SK-N-SH (cell line): ENCODE measurements around the gene SNAI3. TPM values are rescaled to one million over a fixed set of nuclear protein-coding genes. Genes with fewer than 3 reads are reported as not detected.

Source experiments
- CTCF ChIA-PET: fragments of 300-600, 350-600 bp; formaldehyde crosslinking; extraction: SDS; loops from one replicate; lab custom pipeline; 2021; lab: Yijun Ruan, JAX
- POLR2A ChIA-PET: fragments of 350-600 bp; sonication (Branson Sonifier 250); formaldehyde crosslinking; extraction: SDS; loops from one replicate; lab custom pipeline; 2020; ENCODE audit warnings: antibody characterized with exemption, inconsistent platforms; lab: Yijun Ruan, JAX
- DNase-seq: peaks from one replicate; pipeline ENCODE4 v3.0.0; 2012
- H2AFZ ChIP-seq: fragments of 200-600 bp; sonication (generic); 2 replicates; pipeline ENCODE4 v1.8.1; 2016; ENCODE audit warnings: antibody characterized with exemption, mild to moderate bottlenecking, low read depth
- H3F3A ChIP-seq: fragments of 200-600 bp; sonication (generic); replicated peaks from 2 replicates; pipeline ENCODE3; 2016; ENCODE audit warnings: antibody characterized with exemption, mild to moderate bottlenecking; ENCODE audit not compliant: insufficient read depth
- H3K27ac ChIP-seq, 2 experiments: fragments of 200-500 bp in 1 of 2; fragments of 200-600 bp in 1 of 2; sonication (Bioruptor generic) in 1 of 2; sonication (generic), shearing (Covaris generic) in 1 of 2; 2 replicates each; pipeline versions ENCODE4 v1.5.1 to v1.6.1; 2014 to 2016; ENCODE audit warnings: low read depth in 2 of 2, inconsistent platforms in 1 of 2, low read length in 1 of 2, mild to moderate bottlenecking in 1 of 2, mixed read lengths in 1 of 2
- H3K27me3 ChIP-seq: fragments of 200-600 bp; sonication (generic), shearing (Covaris generic); 2 replicates; pipeline ENCODE4 v1.6.1; 2016; ENCODE audit warnings: mixed run types; ENCODE audit not compliant: insufficient read depth
- H3K36me3 ChIP-seq, 2 experiments: fragments of 200-500 bp in 1 of 2; fragments of 200-600 bp in 1 of 2; sonication (Bioruptor generic) in 1 of 2; sonication (generic) in 1 of 2; replicated peaks in 1 of 2; 2 replicates each; pipeline versions ENCODE3 to v1.5.1; 2014 to 2016; ENCODE audit warnings: low read length in 1 of 2, mild to moderate bottlenecking in 1 of 2; ENCODE audit not compliant: insufficient read depth in 2 of 2, control insufficient read depth in 1 of 2
- H3K4me1 ChIP-seq, 2 experiments: fragments of 200-500 bp in 1 of 2; fragments of 200-600 bp in 1 of 2; sonication (Bioruptor generic) in 1 of 2; sonication (generic), shearing (Covaris generic) in 1 of 2; 2 replicates each; pipeline versions ENCODE4 v1.5.1 to v1.6.1; 2014 to 2016; ENCODE audit warnings: low read depth in 1 of 2, low read length in 1 of 2, mixed run types in 1 of 2; ENCODE audit not compliant: insufficient read depth in 2 of 2, control insufficient read depth in 1 of 2
- H3K4me2 ChIP-seq: fragments of 200-600 bp; sonication (generic), shearing (Covaris generic); 2 replicates; pipeline ENCODE4 v1.6.1; 2017; ENCODE audit warnings: mixed run types
- H3K4me3 ChIP-seq, 2 experiments: fragments of 200-500 bp in 1 of 2; fragments of 200-600 bp in 1 of 2; sonication (Bioruptor generic) in 1 of 2; sonication (generic), shearing (Covaris generic) in 1 of 2; 2 replicates each; pipeline versions ENCODE4 v1.5.1 to v1.8.1; 2014 to 2016; ENCODE audit warnings: low read depth in 2 of 2, inconsistent platforms in 1 of 2, low read length in 1 of 2, mild to moderate bottlenecking in 1 of 2, mixed read lengths in 1 of 2, moderate library complexity in 1 of 2
- H3K79me2 ChIP-seq: fragments of 200-600 bp; sonication (generic); 2 replicates; pipeline ENCODE4 v1.8.1; 2017; ENCODE audit warnings: mild to moderate bottlenecking; ENCODE audit not compliant: insufficient read depth
- H3K9ac ChIP-seq: fragments of 200-600 bp; sonication (generic); 2 replicates; pipeline ENCODE4 v1.6.1; 2017; ENCODE audit warnings: mixed run types
- H3K9me2 ChIP-seq: fragments of 200-600 bp; sonication (generic); 2 replicates; pipeline ENCODE4 v1.6.1; 2017; ENCODE audit warnings: mixed run types
- H3K9me3 ChIP-seq: fragments of 200-600 bp; sonication (generic); 2 replicates; pipeline ENCODE4 v1.6.1; 2017; ENCODE audit warnings: mixed run types, mild to moderate bottlenecking, moderate library complexity
- H4K20me1 ChIP-seq: fragments of 200-600 bp; sonication (generic); 2 replicates; pipeline ENCODE4 v1.6.1; 2017; ENCODE audit warnings: mild to moderate bottlenecking, mixed run types; ENCODE audit not compliant: insufficient read depth
- CHD2 ChIP-seq: fragments of 150-350 bp; IDR thresholded peaks from 2 replicates; pipeline ENCODE4 v1.6.1; 2018; ENCODE audit warnings: low read length; ENCODE audit not compliant: partially characterized antibody
- EP300 ChIP-seq, 2 experiments: IDR thresholded peaks; 2 replicates each; pipeline versions ENCODE4 v1.4.0 to v1.6.1; 2012; ENCODE audit warnings: borderline replicate concordance in 1 of 2, low read depth in 1 of 2, low read length in 1 of 2
- GABPA ChIP-seq: IDR thresholded peaks from 2 replicates; pipeline ENCODE4 v1.4.0; 2012; ENCODE audit warnings: low read depth, mild to moderate bottlenecking
- GATA2 ChIP-seq: sonication (generic); formaldehyde crosslinking; IDR thresholded peaks from 2 replicates; pipeline ENCODE4 v1.5.0; 2020; ENCODE audit warnings: mild to moderate bottlenecking, missing genetic modification reagents
- JUND ChIP-seq: IDR thresholded peaks from 2 replicates; pipeline ENCODE4 v1.4.0; 2012
- MXI1 ChIP-seq: IDR thresholded peaks from 2 replicates; pipeline ENCODE4 v1.6.1; 2012; ENCODE audit warnings: mild to moderate bottlenecking, low read depth, low read length, improper control_type of control experiment
- NRF1 ChIP-seq: IDR thresholded peaks from 2 replicates; pipeline ENCODE4 v1.6.1; 2012; ENCODE audit warnings: low read depth, mild to moderate bottlenecking, low read length
- RCOR1 ChIP-seq: fragments of 150-350 bp; IDR thresholded peaks from 2 replicates; pipeline ENCODE4 v1.6.1; 2017; ENCODE audit warnings: antibody characterized with exemption, low read length
- RFX5 ChIP-seq: IDR thresholded peaks from 2 replicates; pipeline ENCODE4 v1.6.1; 2012; ENCODE audit warnings: mild to moderate bottlenecking, improper control_type of control experiment, low read length
- WGBS: methylation state at CpG from one replicate; pipeline ENCODE4 v1.1.6; 2017; ENCODE audit warnings: low lambda C conversion rate; 5-methylcytosine and 5-hydroxymethylcytosine counted together
- polyA plus RNA-seq, 3 experiments: library from polyadenylated mRNA; depleted of rRNA; stranded (reverse); fragments of >200 nt; gene quantifications; 2 replicates each; pipeline ENCODE4 v1.2.3, GENCODE V29; 2012
- TF ChIP-seq, protein P1 (sequence below): fragments of 150-350 bp; IDR thresholded peaks from 2 replicates; pipeline ENCODE4 v1.6.1; 2017; ENCODE audit warnings: antibody characterized with exemption, low read length, low read depth, borderline replicate concordance
- TF ChIP-seq, protein P2 (sequence below): IDR thresholded peaks from 2 replicates; pipeline ENCODE4 v1.6.1; 2012; ENCODE audit warnings: mild to moderate bottlenecking, low read depth, low read length, moderate library complexity
- TF ChIP-seq, protein P3 (sequence below): IDR thresholded peaks from 2 replicates; pipeline ENCODE4 v1.4.0; 2012; ENCODE audit warnings: low read depth, borderline replicate concordance
- TF ChIP-seq, protein P4 (sequence below): IDR thresholded peaks from 2 replicates; pipeline ENCODE4 v1.4.0; 2012; ENCODE audit warnings: low read depth
- TF ChIP-seq, protein P5 (sequence below): fragments of 150-350 bp; IDR thresholded peaks from 2 replicates; pipeline ENCODE4 v1.6.1; 2016; ENCODE audit warnings: mild to moderate bottlenecking, low read depth, low read length

SNAI3 gene
- polyA plus RNA-seq, 1 of the 3 experiments (the other 2 are of a cell fraction) = 0.03 TPM

DNA sequence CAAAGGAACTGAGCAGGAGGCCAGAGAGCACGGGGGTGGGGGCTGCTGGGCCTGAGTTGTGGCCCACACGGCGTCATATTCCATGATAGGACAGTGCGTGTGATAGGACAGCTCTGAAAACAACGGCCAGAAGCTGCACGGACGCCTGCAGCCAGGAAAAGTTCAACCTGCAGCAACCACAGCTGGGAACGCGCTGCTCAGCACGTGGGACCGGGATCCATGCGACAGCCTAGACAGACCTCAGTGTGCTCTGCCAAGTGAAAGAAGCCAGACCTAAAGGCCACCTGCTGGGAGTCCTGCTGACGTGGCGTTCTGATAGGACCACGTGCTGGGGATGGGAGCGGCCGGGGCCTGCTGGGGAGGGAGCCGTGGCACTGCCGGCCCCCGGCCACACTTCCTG lies 41.6 kb upstream of the SNAI3 start:
- H2AFZ ChIP-seq = no peak overlapping the region
- ChIA-PET CTCF (no interaction called here), POLR2A (no interaction called here)
- DNase-seq = peak; percentile 77
- peaks cover 5 to 35% of the 10 kb centered on the region in 2 experiments for H3K36me3 ChIP-seq
- no peaks in the 10 kb centered on the region for H3K27me3 ChIP-seq
- H3K9ac ChIP-seq = no peak overlapping the region
- H4K20me1 ChIP-seq = peaks cover 16% of the 10 kb centered on the region
- peaks cover 9% of the 10 kb centered on the region; the same call in 1 of the 2 replicates for H3K79me2 ChIP-seq
- 88% methylated on average over 19 of the region's 20 CpGs for WGBS
- H3F3A ChIP-seq = peaks cover 12% of the 10 kb centered on the region
- peaks cover 4 to 54% of the 10 kb centered on the region in 2 experiments; a peak in 2 of 4 replicates for H3K4me1 ChIP-seq
- no peak overlapping the region for H3K4me2 ChIP-seq
- peak overlapping the region in 1 of 2 experiments; percentile 51; a peak in 1 of 4 replicates for H3K27ac ChIP-seq
- no peaks in the 10 kb centered on the region for H3K9me2 ChIP-seq
- H3K9me3 ChIP-seq = no peaks in the 10 kb centered on the region
- H3K4me3 ChIP-seq = no peak overlapping the region
- TF ChIP-seq, protein P1, sequence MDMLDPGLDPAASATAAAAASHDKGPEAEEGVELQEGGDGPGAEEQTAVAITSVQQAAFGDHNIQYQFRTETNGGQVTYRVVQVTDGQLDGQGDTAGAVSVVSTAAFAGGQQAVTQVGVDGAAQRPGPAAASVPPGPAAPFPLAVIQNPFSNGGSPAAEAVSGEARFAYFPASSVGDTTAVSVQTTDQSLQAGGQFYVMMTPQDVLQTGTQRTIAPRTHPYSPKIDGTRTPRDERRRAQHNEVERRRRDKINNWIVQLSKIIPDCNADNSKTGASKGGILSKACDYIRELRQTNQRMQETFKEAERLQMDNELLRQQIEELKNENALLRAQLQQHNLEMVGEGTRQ = no peak
- peak; percentile 95 for TF ChIP-seq MXI1
- TF ChIP-seq EP300 (IDR thresholded peaks at IDR 0.05; ENCODE audit: borderline replicate concordance in 1 of 2, low read depth in 1 of 2, low read length in 1 of 2) = 0 out of 4 replicates have a peak, but pooled peaks of 1 of the 2 experiments have one; percentile 15

DNA sequence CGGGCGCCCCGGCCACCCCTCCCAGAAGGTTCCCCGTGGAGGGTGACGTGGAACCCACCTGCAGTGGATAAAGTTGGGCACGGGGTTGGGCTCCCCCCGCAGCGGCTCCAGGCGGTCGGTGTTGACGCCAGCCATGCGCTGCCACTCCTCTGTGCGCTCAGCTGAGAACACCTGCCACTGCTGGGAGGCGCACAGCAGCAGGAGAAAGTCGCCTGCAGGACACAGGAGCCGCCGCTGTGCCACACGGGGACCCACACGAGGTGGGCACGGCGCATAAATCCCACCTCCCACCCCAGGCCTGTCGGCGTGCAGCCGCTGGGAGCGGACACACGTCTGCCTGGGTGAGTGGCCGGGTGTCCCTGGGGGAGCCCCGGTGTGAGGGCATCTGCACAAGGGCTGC lies 40.7 kb upstream of the SNAI3 start:
- CTCF ChIA-PET = no interaction called here
- TF ChIP-seq, protein P2, sequence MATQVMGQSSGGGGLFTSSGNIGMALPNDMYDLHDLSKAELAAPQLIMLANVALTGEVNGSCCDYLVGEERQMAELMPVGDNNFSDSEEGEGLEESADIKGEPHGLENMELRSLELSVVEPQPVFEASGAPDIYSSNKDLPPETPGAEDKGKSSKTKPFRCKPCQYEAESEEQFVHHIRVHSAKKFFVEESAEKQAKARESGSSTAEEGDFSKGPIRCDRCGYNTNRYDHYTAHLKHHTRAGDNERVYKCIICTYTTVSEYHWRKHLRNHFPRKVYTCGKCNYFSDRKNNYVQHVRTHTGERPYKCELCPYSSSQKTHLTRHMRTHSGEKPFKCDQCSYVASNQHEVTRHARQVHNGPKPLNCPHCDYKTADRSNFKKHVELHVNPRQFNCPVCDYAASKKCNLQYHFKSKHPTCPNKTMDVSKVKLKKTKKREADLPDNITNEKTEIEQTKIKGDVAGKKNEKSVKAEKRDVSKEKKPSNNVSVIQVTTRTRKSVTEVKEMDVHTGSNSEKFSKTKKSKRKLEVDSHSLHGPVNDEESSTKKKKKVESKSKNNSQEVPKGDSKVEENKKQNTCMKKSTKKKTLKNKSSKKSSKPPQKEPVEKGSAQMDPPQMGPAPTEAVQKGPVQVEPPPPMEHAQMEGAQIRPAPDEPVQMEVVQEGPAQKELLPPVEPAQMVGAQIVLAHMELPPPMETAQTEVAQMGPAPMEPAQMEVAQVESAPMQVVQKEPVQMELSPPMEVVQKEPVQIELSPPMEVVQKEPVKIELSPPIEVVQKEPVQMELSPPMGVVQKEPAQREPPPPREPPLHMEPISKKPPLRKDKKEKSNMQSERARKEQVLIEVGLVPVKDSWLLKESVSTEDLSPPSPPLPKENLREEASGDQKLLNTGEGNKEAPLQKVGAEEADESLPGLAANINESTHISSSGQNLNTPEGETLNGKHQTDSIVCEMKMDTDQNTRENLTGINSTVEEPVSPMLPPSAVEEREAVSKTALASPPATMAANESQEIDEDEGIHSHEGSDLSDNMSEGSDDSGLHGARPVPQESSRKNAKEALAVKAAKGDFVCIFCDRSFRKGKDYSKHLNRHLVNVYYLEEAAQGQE = no peak
- TF ChIP-seq GATA2 (CRISPR knock-in tag) (no peak), GABPA (no peak), RFX5 (no peak), JUND (no peak), NRF1 (no peak), CHD2 (no peak), RCOR1 (no peak)
- TF ChIP-seq, protein P3, sequence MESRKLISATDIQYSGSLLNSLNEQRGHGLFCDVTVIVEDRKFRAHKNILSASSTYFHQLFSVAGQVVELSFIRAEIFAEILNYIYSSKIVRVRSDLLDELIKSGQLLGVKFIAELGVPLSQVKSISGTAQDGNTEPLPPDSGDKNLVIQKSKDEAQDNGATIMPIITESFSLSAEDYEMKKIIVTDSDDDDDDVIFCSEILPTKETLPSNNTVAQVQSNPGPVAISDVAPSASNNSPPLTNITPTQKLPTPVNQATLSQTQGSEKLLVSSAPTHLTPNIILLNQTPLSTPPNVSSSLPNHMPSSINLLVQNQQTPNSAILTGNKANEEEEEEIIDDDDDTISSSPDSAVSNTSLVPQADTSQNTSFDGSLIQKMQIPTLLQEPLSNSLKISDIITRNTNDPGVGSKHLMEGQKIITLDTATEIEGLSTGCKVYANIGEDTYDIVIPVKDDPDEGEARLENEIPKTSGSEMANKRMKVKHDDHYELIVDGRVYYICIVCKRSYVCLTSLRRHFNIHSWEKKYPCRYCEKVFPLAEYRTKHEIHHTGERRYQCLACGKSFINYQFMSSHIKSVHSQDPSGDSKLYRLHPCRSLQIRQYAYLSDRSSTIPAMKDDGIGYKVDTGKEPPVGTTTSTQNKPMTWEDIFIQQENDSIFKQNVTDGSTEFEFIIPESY = no peak
- TF ChIP-seq, protein P4, sequence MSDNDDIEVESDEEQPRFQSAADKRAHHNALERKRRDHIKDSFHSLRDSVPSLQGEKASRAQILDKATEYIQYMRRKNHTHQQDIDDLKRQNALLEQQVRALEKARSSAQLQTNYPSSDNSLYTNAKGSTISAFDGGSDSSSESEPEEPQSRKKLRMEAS = no peak
- TF ChIP-seq, protein P5, sequence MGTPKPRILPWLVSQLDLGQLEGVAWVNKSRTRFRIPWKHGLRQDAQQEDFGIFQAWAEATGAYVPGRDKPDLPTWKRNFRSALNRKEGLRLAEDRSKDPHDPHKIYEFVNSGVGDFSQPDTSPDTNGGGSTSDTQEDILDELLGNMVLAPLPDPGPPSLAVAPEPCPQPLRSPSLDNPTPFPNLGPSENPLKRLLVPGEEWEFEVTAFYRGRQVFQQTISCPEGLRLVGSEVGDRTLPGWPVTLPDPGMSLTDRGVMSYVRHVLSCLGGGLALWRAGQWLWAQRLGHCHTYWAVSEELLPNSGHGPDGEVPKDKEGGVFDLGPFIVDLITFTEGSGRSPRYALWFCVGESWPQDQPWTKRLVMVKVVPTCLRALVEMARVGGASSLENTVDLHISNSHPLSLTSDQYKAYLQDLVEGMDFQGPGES = no peak
- no peaks in the 10 kb centered on the region for H3K27me3 ChIP-seq
- no peak overlapping the region for H2AFZ ChIP-seq
- H3K4me2 ChIP-seq = no peak overlapping the region
- peaks cover 5 to 42% of the 10 kb centered on the region in 2 experiments for H3K36me3 ChIP-seq
- POLR2A ChIA-PET = no interaction called here
- peaks cover 9% of the 10 kb centered on the region; the same call in 1 of the 2 replicates for H3K79me2 ChIP-seq
- no peak overlapping the region for H3K9ac ChIP-seq
- no peak for DNase-seq
- peaks cover 7% of the 10 kb centered on the region for H4K20me1 ChIP-seq
- WGBS = 92% methylated on average over 26 of the region's 28 CpGs
- no peak overlapping the region for H3K4me3 ChIP-seq
- no peaks in the 10 kb centered on the region for H3K9me2 ChIP-seq
- H3K9me3 ChIP-seq = no peaks in the 10 kb centered on the region
- no peak overlapping the region; a peak in 1 of 4 replicates for H3K27ac ChIP-seq
- peaks cover 9% of the 10 kb centered on the region for H3F3A ChIP-seq
- H3K4me1 ChIP-seq = peaks cover 4 to 51% of the 10 kb centered on the region in 2 experiments; a peak in 2 of 4 replicates
